ENCODE measurements around the gene IKZF1.

The IKZF1 gene

DNA sequence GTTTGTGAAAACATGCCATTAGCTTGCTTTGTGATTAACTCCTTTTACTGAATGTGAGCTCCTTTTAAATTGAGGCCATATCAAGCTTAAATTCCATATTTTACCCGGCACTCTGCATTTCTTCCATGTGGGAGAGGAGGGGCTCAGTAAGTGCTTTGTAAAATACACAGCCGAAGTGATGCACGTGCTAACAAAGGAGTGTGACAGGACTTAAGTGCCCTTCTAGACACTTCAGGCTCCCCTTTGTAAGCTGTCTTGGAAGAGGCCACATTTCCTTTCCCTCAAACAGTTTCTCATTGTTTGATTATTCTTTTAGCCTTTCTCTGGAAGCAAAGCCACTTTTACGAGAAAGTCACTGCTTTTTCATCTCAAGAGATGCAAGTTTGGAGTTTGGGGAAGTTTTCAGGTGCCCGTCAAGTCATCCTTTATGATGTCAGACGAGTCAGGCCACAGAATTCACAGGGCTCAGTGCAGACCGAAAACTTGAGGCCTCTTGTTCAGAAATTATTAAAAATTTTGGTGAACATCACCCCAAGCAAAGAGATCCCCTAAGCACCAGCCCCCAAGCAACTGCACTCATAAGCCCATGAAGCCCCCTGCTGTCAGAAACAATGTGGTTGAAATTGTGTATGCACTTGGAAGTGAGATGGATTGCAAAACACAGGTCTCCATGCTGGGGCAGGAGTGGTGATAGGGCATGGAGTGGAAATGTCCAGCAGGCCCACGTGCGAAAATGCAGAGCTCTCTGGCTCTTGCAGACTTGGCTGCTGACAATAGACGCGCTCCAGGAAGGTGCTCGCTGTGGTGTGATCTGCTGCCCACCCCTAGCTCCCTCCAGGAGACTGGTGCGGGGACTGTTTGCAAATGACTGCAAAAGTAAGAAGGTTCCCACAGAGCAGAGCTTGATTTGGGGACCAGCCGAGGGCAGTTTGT is 11.5 kb downstream of the IKZF1 start:
- peak overlapping the region; percentile 88 for H3K4me2 ChIP-seq
- H3K9me3 ChIP-seq: no peaks in the 10 kb centered on the region
- no peak for TF ChIP-seq Cebpa-rat (IDR thresholded peaks at IDR 0.05)
- peak overlapping the region; percentile 5; the same call in 1 of the 2 replicates for H3K9ac ChIP-seq
- no peaks in the 10 kb centered on the region for H3K27me3 ChIP-seq
- peaks cover 100% of the 10 kb centered on the region for H4K20me1 ChIP-seq
- no peak overlapping the region for H3K4me3 ChIP-seq
- peak overlapping the region; percentile 74; the same call in 1 of the 2 replicates for H3K27ac ChIP-seq
- H3K4me1 ChIP-seq: peaks cover 91% of the 10 kb centered on the region
- peaks cover 63% of the 10 kb centered on the region for H3K36me3 ChIP-seq

- H3K9ac ChIP-seq: no peak overlapping the region
- no peak for TF ChIP-seq Cebpa-rat (IDR thresholded peaks at IDR 0.05)
- peaks cover 75% of the 10 kb centered on the region for H3K36me3 ChIP-seq
- H3K27me3 ChIP-seq: no peaks in the 10 kb centered on the region
- H4K20me1 ChIP-seq: peaks cover 100% of the 10 kb centered on the region
- no peaks in the 10 kb centered on the region for H3K9me3 ChIP-seq
- no peak overlapping the region for H3K4me3 ChIP-seq
- H3K4me1 ChIP-seq: peaks cover 82% of the 10 kb centered on the region
- peak overlapping the region; percentile 31 for H3K4me2 ChIP-seq
- H3K27ac ChIP-seq: no peak overlapping the region; the same call in 1 of the 2 replicates
These were observed 12.7 kb downstream of the IKZF1 start for GRCh38 chr7:50317221-50317678.

- H3K4me3 ChIP-seq: no peak overlapping the region
- peaks cover 83% of the 10 kb centered on the region for H3K36me3 ChIP-seq
- H3K4me2 ChIP-seq: peak overlapping the region; percentile 41
- H3K9me3 ChIP-seq: no peaks in the 10 kb centered on the region
- no peaks in the 10 kb centered on the region for H3K27me3 ChIP-seq
- peaks cover 100% of the 10 kb centered on the region for H4K20me1 ChIP-seq
- peak overlapping the region; percentile 33; the same call in 1 of the 2 replicates for H3K27ac ChIP-seq
- TF ChIP-seq Cebpa-rat (IDR thresholded peaks at IDR 0.05): no peak
- H3K9ac ChIP-seq: peak overlapping the region; percentile 10; the same call in 1 of the 2 replicates
- peaks cover 75% of the 10 kb centered on the region for H3K4me1 ChIP-seq
These were observed 13.5 kb downstream of the IKZF1 start for GRCh38 chr7:50317697-50318669.

- Histone ChIP-seq H4K20me1 (peaks cover 97% of the 10 kb centered on the region), H3K9ac (no peak overlapping the region), H3K27ac (no peak overlapping the region), H3K4me1 (peaks cover 59% of the 10 kb centered on the region), H3K9me3 (no peaks in the 10 kb centered on the region), H3K36me3 (peaks cover 93% of the 10 kb centered on the region), H3K4me3 (no peak overlapping the region), H3K27me3 (no peaks in the 10 kb centered on the region), H3K4me2 (no peak overlapping the region)
- TF ChIP-seq Cebpa-rat (IDR thresholded peaks at IDR 0.05): no peak
These were observed 17.1 kb downstream of the IKZF1 start for GRCh38 chr7:50321487-50322067.

- Histone ChIP-seq H3K4me2 (no peak overlapping the region), H3K36me3 (peaks cover 97% of the 10 kb centered on the region), H3K9me3 (no peaks in the 10 kb centered on the region), H3K27ac (no peak overlapping the region), H3K4me1 (peaks cover 58% of the 10 kb centered on the region), H3K9ac (no peak overlapping the region), H4K20me1 (peaks cover 96% of the 10 kb centered on the region), H3K27me3 (no peaks in the 10 kb centered on the region), H3K4me3 (no peak overlapping the region)
- no peak for TF ChIP-seq Cebpa-rat (IDR thresholded peaks at IDR 0.05)
These were observed 19.6 kb downstream of the IKZF1 start for GRCh38 chr7:50324113-50324512.

- peaks cover 96% of the 10 kb centered on the region for H4K20me1 ChIP-seq
- no peak for TF ChIP-seq Cebpa-rat (IDR thresholded peaks at IDR 0.05)
- no peak overlapping the region for H3K9ac ChIP-seq
- H3K4me2 ChIP-seq: 0 out of 2 replicates have a peak overlapping the region, but pooled peaks have one; percentile 4
- H3K9me3 ChIP-seq: no peaks in the 10 kb centered on the region
- peaks cover 78% of the 10 kb centered on the region for H3K4me1 ChIP-seq
- no peak overlapping the region for H3K27ac ChIP-seq
- no peaks in the 10 kb centered on the region for H3K27me3 ChIP-seq
- no peak overlapping the region for H3K4me3 ChIP-seq
- H3K36me3 ChIP-seq: peaks cover 95% of the 10 kb centered on the region
These were observed 22.9 kb downstream of the IKZF1 start for GRCh38 chr7:50327443-50327842.

DNA sequence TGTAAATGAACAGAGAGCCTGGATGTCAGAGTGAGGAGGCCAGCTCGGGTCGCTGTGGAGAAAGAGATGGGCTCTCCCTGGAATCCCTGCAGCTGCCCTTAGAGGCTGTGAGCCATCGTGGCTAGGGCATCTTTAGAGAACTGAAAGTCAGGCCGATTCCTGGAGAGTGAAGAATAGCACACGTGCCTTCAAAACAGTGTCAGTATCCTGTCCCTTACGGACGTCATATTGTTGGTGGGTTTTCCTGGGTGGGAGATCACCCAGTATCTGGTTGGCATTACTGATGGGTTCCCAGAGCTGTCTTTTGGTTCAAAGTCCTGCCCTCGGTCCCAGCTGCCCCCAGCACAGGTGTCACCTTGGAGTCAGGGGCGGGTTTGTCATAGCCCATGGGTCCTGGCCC is 25.3 kb downstream of the IKZF1 start:
- Histone ChIP-seq H3K27ac (peak overlapping the region; percentile 62; the same call in 1 of the 2 replicates), H3K9ac (peak overlapping the region; percentile 47; the same call in 1 of the 2 replicates), H3K36me3 (peaks cover 89% of the 10 kb centered on the region), H3K9me3 (no peaks in the 10 kb centered on the region), H3K27me3 (no peaks in the 10 kb centered on the region), H3K4me1 (peaks cover 94% of the 10 kb centered on the region), H4K20me1 (peaks cover 81% of the 10 kb centered on the region), H3K4me3 (no peak overlapping the region), H3K4me2 (peak overlapping the region; percentile 97)
- no peak for TF ChIP-seq Cebpa-rat (IDR thresholded peaks at IDR 0.05)

GRCh38 chr7:50330254-50330653 is 25.7 kb downstream of the IKZF1 start:
- H3K4me3 ChIP-seq: no peak overlapping the region
- TF ChIP-seq Cebpa-rat (IDR thresholded peaks at IDR 0.05): no peak
- peak overlapping the region; percentile 47; the same call in 1 of the 2 replicates for H3K9ac ChIP-seq
- H3K27ac ChIP-seq: peak overlapping the region; percentile 62; the same call in 1 of the 2 replicates
- H3K36me3 ChIP-seq: peaks cover 87% of the 10 kb centered on the region
- peak overlapping the region; percentile 97 for H3K4me2 ChIP-seq
- H3K4me1 ChIP-seq: peaks cover 98% of the 10 kb centered on the region
- H3K27me3 ChIP-seq: no peaks in the 10 kb centered on the region
- no peaks in the 10 kb centered on the region for H3K9me3 ChIP-seq
- peaks cover 79% of the 10 kb centered on the region for H4K20me1 ChIP-seq

- H4K20me1 ChIP-seq: peaks cover 75% of the 10 kb centered on the region
- 0 out of 2 replicates have a peak overlapping the region, but pooled peaks have one; percentile 1 for H3K4me3 ChIP-seq
- no peak overlapping the region for H3K9ac ChIP-seq
- H3K27me3 ChIP-seq: no peaks in the 10 kb centered on the region
- no peak for TF ChIP-seq Cebpa-rat (IDR thresholded peaks at IDR 0.05)
- no peaks in the 10 kb centered on the region for H3K9me3 ChIP-seq
- H3K27ac ChIP-seq: peak overlapping the region; percentile 62
- H3K4me1 ChIP-seq: peaks cover 98% of the 10 kb centered on the region
- H3K36me3 ChIP-seq: peaks cover 82% of the 10 kb centered on the region
- H3K4me2 ChIP-seq: peak overlapping the region; percentile 97
These were observed 26.2 kb downstream of the IKZF1 start for GRCh38 chr7:50330696-50331095.

All from BLaER1 (cell line).